A549 (cell line): ENCODE results near the gene ADAP1. TPM values are rescaled to one million over a fixed set of nuclear protein-coding genes. Genes with fewer than 3 reads are reported as not detected.
A peak's percentile ranks its signal among the peaks of the same experiment; 100 is the strongest.

ENCODE experiments used
- ATAC-seq, 2 experiments: fragments of 200-7000 bp in 1 of 2; fragments of >200 bp in 1 of 2; cut with Nextera tagmentation in 1 of 2; cut with Tn5 transposase in 1 of 2; 3 replicates each; pipeline versions ENCODE4 v1.8.0 to v1.9.1; 2018 to 2020; ENCODE audit warnings: mild to moderate bottlenecking in 1 of 2, moderate library complexity in 1 of 2
- CTCF ChIA-PET: fragments of 300-600 bp; sonication (Branson Sonifier 250); formaldehyde crosslinking; extraction: SDS; loops from one replicate; lab custom pipeline; 2021; ENCODE audit warnings: antibody characterized with exemption, inconsistent platforms; lab: Yijun Ruan, JAX
- POLR2A ChIA-PET: fragments of 350-600 bp; formaldehyde crosslinking; extraction: SDS; loops from one replicate; lab custom pipeline; 2021; ENCODE audit warnings: antibody characterized with exemption, inconsistent platforms; lab: Yijun Ruan, JAX
- DNase-seq, 2 experiments: peaks; one replicate each; pipeline versions ENCODE4 v3.0.0 to v3.0.0-alpha.2; 2011 to 2016; ENCODE audit warnings: low read depth in 1 of 2, low spot score in 1 of 2
- FAIRE-seq: peaks from 2 replicates; lab custom pipeline; 2011; peaks lifted over from hg19 to GRCh38; lab: Jason Lieb, UNC
- H3K27ac ChIP-seq, 2 experiments: fragments of >200 bp; sonication (Bioruptor Twin); formaldehyde crosslinking; 3 replicates each; pipeline ENCODE4 v1.5.1; 2016 to 2017
- H3K4me1 ChIP-seq: fragments of >200 bp; sonication (Bioruptor Twin); formaldehyde crosslinking; 3 replicates; pipeline ENCODE4 v1.6.1; 2016
- H3K4me2 ChIP-seq: fragments of >200 bp; sonication (Bioruptor Twin); formaldehyde crosslinking; 3 replicates; pipeline ENCODE4 v1.6.1; 2016
- H3K4me3 ChIP-seq: fragments of >200 bp; sonication (Bioruptor Twin); formaldehyde crosslinking; 3 replicates; pipeline ENCODE4 v1.5.1; 2016
- H3K9me3 ChIP-seq: fragments of >200 bp; sonication (Bioruptor Twin); formaldehyde crosslinking; 3 replicates; pipeline ENCODE4 v1.6.1; 2016
- CEBPB ChIP-seq, 2 experiments: fragments of >200 bp in 1 of 2; sonication (Bioruptor Twin) in 1 of 2; formaldehyde crosslinking in 1 of 2; IDR thresholded peaks; 2 replicates each; pipeline ENCODE4 v1.6.1; 2012 to 2016
- CHD4 ChIP-seq: fragments of 200-600 bp; sonication (generic); IDR thresholded peaks from 2 replicates; pipeline ENCODE4 v1.6.1; 2016; ENCODE audit warnings: antibody characterized with exemption, mild to moderate bottlenecking, borderline replicate concordance
- CTCF ChIP-seq: fragments of >200 bp; sonication (Bioruptor Twin); formaldehyde crosslinking; IDR thresholded peaks from 3 replicates; pipeline ENCODE4 v1.5.1; 2016
- ESRRA ChIP-seq: fragments of 150-350 bp; IDR thresholded peaks from 2 replicates; pipeline ENCODE4 v1.6.1; 2014; ENCODE audit warnings: mild to moderate bottlenecking, low read length, borderline replicate concordance
- FOSL2 ChIP-seq, 2 experiments: fragments of 450-650 bp in 1 of 2; fragments of >200 bp in 1 of 2; sonication (Bioruptor Twin) in 1 of 2; formaldehyde crosslinking; IDR thresholded peaks; 2 replicates each; pipeline versions ENCODE4 v1.5.0 to v1.6.1; 2016 to 2020; ENCODE audit warnings: mild to moderate bottlenecking in 1 of 2, moderate library complexity in 1 of 2
- GATA3 ChIP-seq: IDR thresholded peaks from 2 replicates; pipeline ENCODE4 v1.6.1; 2012; ENCODE audit warnings: borderline replicate concordance
- HMGXB4 ChIP-seq: fragments of 250-450 bp; sonication (Bioruptor Pico); IDR thresholded peaks from 2 replicates; pipeline ENCODE4 v1.5.0; 2021; ENCODE audit warnings: mild to moderate bottlenecking, moderate library complexity, borderline replicate concordance
- HOXA7 ChIP-seq: fragments of 250-450 bp; sonication (Bioruptor Pico); IDR thresholded peaks from 2 replicates; pipeline ENCODE4 v1.5.0; 2020; ENCODE audit warnings: mild to moderate bottlenecking, moderate library complexity
- MAZ ChIP-seq: fragments of 150-350 bp; IDR thresholded peaks from 2 replicates; pipeline ENCODE4 v1.6.1; 2014; ENCODE audit warnings: antibody characterized with exemption, low read depth, low read length, borderline replicate concordance
- RAD21 ChIP-seq, 2 experiments: fragments of >200 bp in 1 of 2; sonication (Bioruptor Twin) in 1 of 2; formaldehyde crosslinking in 1 of 2; IDR thresholded peaks in 1 of 2; conservative IDR thresholded peaks in 1 of 2; 2 replicates in 1 of 2; 3 replicates in 1 of 2; pipeline ENCODE4 v1.6.1; 2012 to 2018; ENCODE audit warnings: inconsistent platforms in 1 of 2
- RFX5 ChIP-seq: fragments of 450-650 bp; IDR thresholded peaks from 2 replicates; pipeline ENCODE4 v1.7.1; 2014; ENCODE audit warnings: antibody characterized with exemption, mild to moderate bottlenecking, moderate library complexity
- ZSCAN20 ChIP-seq: fragments of 250-450 bp; sonication (Bioruptor Pico); IDR thresholded peaks from 2 replicates; pipeline ENCODE4 v1.8.0; 2022; ENCODE audit warnings: mild to moderate bottlenecking, moderate library complexity
- WGBS: methylation state at CpG from one replicate; pipeline ENCODE4 v1.1.6; 2017; ENCODE audit errors: missing lambda C conversion rate; 5-methylcytosine and 5-hydroxymethylcytosine counted together
- polyA plus RNA-seq, 4 experiments: library from polyadenylated mRNA; depleted of rRNA in 3 of 4; stranded (reverse); fragments of >200 nt; fragmentation: RNase III in 1 of 4; extraction: RNeasy Plus Mini Kit Qiagen cat#74134 plus additional on column Dnase treatment in 1 of 4; gene quantifications; 2 replicates in 3 of 4; 3 replicates in 1 of 4; pipeline ENCODE4 v1.2.3, GENCODE V29; 2011 to 2017

Gene ADAP1
- polyA plus RNA-seq, 2 of the 4 experiments (the other 2 are of a cell fraction): 1.7 to 2.5 TPM

GRCh38 chr7:908159-908581 is 46.3 kb downstream of the ADAP1 start (continued):
- TF ChIP-seq FOSL2 (IDR thresholded peaks at IDR 0.05) (no peak), FOSL2 (CRISPR knock-in tag; IDR thresholded peaks at IDR 0.05) (no peak)

- ChIA-PET POLR2A (no interaction called here), CTCF (interaction anchor here (0.6 to 3.8 kb wide), 21 partner anchors 10 to 269 kb away, joined by 3 to 37 read pairs (median 4); partner anchors contain the start of gene COX19)
- H3K4me1 ChIP-seq: peaks cover 11% of the 10 kb centered on the region
- H3K27ac ChIP-seq: no peak overlapping the region
- H3K4me3 ChIP-seq: no peak overlapping the region
- DNase-seq (peak in 1 of 2 experiments; percentile 39), FAIRE-seq (no peak), ATAC-seq (peak; percentile 6 to 22; a peak in 5 of 6 replicates)
- H3K9me3 ChIP-seq: no peaks in the 10 kb centered on the region
- TF ChIP-seq CTCF: no peak
- TF ChIP-seq MAZ: no peak
- no peak for TF ChIP-seq FOSL2 (IDR thresholded peaks at IDR 0.05)
- TF ChIP-seq FOSL2 (CRISPR knock-in tag; IDR thresholded peaks at IDR 0.05): no peak
- TF ChIP-seq ESRRA: no peak
- TF ChIP-seq HMGXB4 (CRISPR knock-in tag): no peak
- TF ChIP-seq ZSCAN20 (CRISPR knock-in tag): no peak
- no peak for TF ChIP-seq CHD4
- no peak for TF ChIP-seq CEBPB (IDR thresholded peaks at IDR 0.05)
- H3K4me2 ChIP-seq: no peak overlapping the region
- WGBS: 66% methylated on average over 28 of the region's 49 CpGs
These were observed 47.1 kb downstream of the ADAP1 start for GRCh38 chr7:907158-907980.

DNA sequence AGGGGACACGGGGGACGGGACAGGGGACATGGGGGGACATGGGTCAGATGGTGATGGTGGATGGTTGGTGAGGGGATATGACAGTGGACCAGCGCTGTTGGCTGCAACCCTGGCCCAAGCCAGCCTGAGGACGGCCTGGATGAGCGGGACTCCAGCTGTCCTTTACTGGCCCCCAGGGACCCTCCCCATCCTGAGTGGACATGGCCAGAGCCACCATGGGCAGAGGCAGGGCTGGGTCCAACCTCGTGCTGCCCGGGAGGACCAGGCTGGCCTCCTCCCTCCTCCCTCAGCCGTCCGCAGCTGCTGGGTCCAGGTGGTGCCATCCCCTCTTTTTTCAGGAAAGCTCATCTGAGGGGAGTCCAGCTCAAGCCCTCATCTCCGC is 47.7 kb downstream of the ADAP1 start:
- ChIA-PET POLR2A (no interaction called here), CTCF (interaction anchor here (1.0 to 3.8 kb wide), 7 partner anchors 21 to 270 kb away, joined by 3 to 37 read pairs (median 7); no protein-coding TSS in a partner anchor)
- Histone ChIP-seq H3K9me3 (no peaks in the 10 kb centered on the region), H3K4me1 (peaks cover 12% of the 10 kb centered on the region), H3K4me2 (no peak overlapping the region), H3K27ac (no peak overlapping the region), H3K4me3 (no peak overlapping the region)
- ATAC-seq (peak; percentile 7 to 19; a peak in 5 of 6 replicates), FAIRE-seq (no peak), DNase-seq (peak in 1 of 2 experiments; percentile 55)
- TF ChIP-seq FOSL2 (IDR thresholded peaks at IDR 0.05) (no peak), FOSL2 (CRISPR knock-in tag; IDR thresholded peaks at IDR 0.05) (no peak), RFX5 (no peak), HOXA7 (no peak), GATA3 (no peak), RAD21 (conservative IDR thresholded peaks at IDR 0.05 in 1 of 2, IDR thresholded peaks at IDR 0.05 in 1 of 2) (no peak), HMGXB4 (CRISPR knock-in tag) (no peak)
- 50% methylated on average over 8 of the region's 10 CpGs for WGBS
